Gastrocnemius medialis (tissue), 4 donors: ENCODE measurements around the gene PRPF4. TPM values are rescaled to one million over a fixed set of nuclear protein-coding genes. Genes with fewer than 3 reads are reported as not detected.

ENCODE experiments used
- ATAC-seq, 2 donors: fragments of 150-250 bp; one replicate each; pipeline ENCODE4 v1.9.1; 2016
- DNase-seq, 2 donors: peaks; one replicate each; pipeline ENCODE4 v3.0.0-alpha.2; 2019
- H3K27ac ChIP-seq, 4 donors: fragments of 200-600 bp; sonication (generic); 1 replicate in 1 of 4; 2 replicates in 3 of 4; pipeline ENCODE4 v1.5.1; 2016 to 2018; ENCODE audit warnings: mild to moderate bottlenecking in 2 of 4, moderate library complexity in 1 of 4
- H3K27me3 ChIP-seq, 3 donors: fragments of 200-600 bp; sonication (generic) in 2 of 3; 1 replicate in 1 of 3; 2 replicates in 2 of 3; pipeline versions ENCODE4 v1.5.1 to v1.6.0; 2016 to 2019; ENCODE audit warnings: mild to moderate bottlenecking in 1 of 3, moderate library complexity in 1 of 3
- H3K36me3 ChIP-seq, 2 donors: fragments of 200-600 bp; sonication (generic) in 1 of 2; one replicate each; pipeline ENCODE4 v1.5.1; 2017 to 2018
- H3K4me1 ChIP-seq, 2 donors: fragments of 200-600 bp; sonication (generic) in 1 of 2; one replicate each; pipeline ENCODE4 v1.5.1; 2016 to 2017; ENCODE audit warnings: mild to moderate bottlenecking in 2 of 2
- H3K4me3 ChIP-seq, 4 donors: fragments of 200-600 bp; sonication (generic) in 3 of 4; 1 replicate in 1 of 4; 2 replicates in 3 of 4; pipeline ENCODE4 v1.5.1; 2016 to 2019; ENCODE audit warnings: mild to moderate bottlenecking in 2 of 4
- H3K9me3 ChIP-seq, 3 donors: fragments of 200-600 bp; sonication (generic) in 2 of 3; 1 replicate in 1 of 3; 2 replicates in 2 of 3; pipeline ENCODE4 v1.5.1; 2016 to 2019
- POLR2A ChIP-seq, 2 donors: fragments of 450-650 bp; IDR thresholded peaks; one replicate each; pipeline ENCODE4 v1.6.1; 2017; ENCODE audit warnings: antibody characterized with exemption in 2 of 2, mild to moderate bottlenecking in 2 of 2, moderate library complexity in 2 of 2
- in situ Hi-C, 4 donors: fragments of 200-750 bp; cut with MboI; loops; one replicate each; pipeline versions ENCODE4 v1.15.0 to v1.8.0; 2017; ENCODE audit warnings: low sequenced_read_pairs in 4 of 4
- intact Hi-C: fragments of 100-400 bp; cut with DNase I; formaldehyde crosslinking; loops from one replicate; pipeline ENCODE4 v1.15.1; 2023; ENCODE audit warnings: low total_unique reads
- total RNA-seq, 4 donors: library from RNA; depleted of rRNA; stranded (reverse); fragments of >200 nt; gene quantifications; one replicate each; pipeline versions ENCODE4 v1.1.0 to v1.2.3, GENCODE V29; 2016
- TF ChIP-seq, protein P1 (sequence below), 5 experiments: fragments of 450-650 bp in 3 of 5; fragments of 200-600 bp in 2 of 5; sonication (generic) in 2 of 5; IDR thresholded peaks in 4 of 5; conservative IDR thresholded peaks in 1 of 5; 1 replicate in 4 of 5; 2 replicates in 1 of 5; pipeline ENCODE4 v1.5.1; 2016 to 2019; ENCODE audit warnings: antibody characterized with exemption in 5 of 5, mild to moderate bottlenecking in 3 of 5, moderate library complexity in 3 of 5

The PRPF4 gene
- total RNA-seq, 4 donors from 2014 or later, result 14.0 to 19.6 (median 16.4) TPM

DNA sequence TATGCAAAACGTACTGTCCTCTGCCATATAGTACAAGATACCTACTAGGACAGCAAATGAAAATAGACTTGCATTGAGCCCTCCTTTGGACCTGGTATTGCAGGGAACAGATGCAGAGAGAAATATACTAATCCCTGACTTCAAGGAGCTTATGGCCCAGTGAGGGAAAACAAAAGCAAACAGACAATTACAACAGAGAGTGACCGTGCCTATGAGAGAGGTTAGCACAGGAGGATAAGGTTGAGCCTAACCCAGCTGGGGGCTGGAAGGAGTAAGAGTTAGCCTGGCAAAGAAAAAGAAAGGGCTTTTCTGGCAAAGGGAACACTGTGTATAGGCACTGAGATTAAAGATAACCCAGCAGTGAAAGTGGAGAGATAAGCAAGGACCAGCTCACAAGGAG lies 5.6 kb upstream of the PRPF4 start:
- Histone ChIP-seq H3K4me3 (no peak overlapping the region), H3K27me3 (no peaks in the 10 kb centered on the region), H3K36me3 (peaks cover 0 to 56% of the 10 kb centered on the region in 2 donors), H3K4me1 (peaks cover 6 to 12% of the 10 kb centered on the region in 2 donors), H3K9me3 (no peaks in the 10 kb centered on the region), H3K27ac (no peak overlapping the region)
- ATAC-seq (no peak), DNase-seq (no peak)
- no peak for TF ChIP-seq POLR2A (IDR thresholded peaks at IDR 0.05)
- TF ChIP-seq, protein P1, sequence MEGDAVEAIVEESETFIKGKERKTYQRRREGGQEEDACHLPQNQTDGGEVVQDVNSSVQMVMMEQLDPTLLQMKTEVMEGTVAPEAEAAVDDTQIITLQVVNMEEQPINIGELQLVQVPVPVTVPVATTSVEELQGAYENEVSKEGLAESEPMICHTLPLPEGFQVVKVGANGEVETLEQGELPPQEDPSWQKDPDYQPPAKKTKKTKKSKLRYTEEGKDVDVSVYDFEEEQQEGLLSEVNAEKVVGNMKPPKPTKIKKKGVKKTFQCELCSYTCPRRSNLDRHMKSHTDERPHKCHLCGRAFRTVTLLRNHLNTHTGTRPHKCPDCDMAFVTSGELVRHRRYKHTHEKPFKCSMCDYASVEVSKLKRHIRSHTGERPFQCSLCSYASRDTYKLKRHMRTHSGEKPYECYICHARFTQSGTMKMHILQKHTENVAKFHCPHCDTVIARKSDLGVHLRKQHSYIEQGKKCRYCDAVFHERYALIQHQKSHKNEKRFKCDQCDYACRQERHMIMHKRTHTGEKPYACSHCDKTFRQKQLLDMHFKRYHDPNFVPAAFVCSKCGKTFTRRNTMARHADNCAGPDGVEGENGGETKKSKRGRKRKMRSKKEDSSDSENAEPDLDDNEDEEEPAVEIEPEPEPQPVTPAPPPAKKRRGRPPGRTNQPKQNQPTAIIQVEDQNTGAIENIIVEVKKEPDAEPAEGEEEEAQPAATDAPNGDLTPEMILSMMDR (IDR thresholded peaks at IDR 0.05 in 4 of 5, conservative IDR thresholded peaks at IDR 0.05 in 1 of 5), result no peak
- intact Hi-C loops (loop anchor here (5.0 to 10.0 kb wide), 3 partner anchors 215 to 1785 kb away; partner anchors contain the start of genes ECPAS and ZFP37), in situ Hi-C loops (loop anchor here in 3 of 4 donors (5.0 to 25.0 kb wide), 5 partner anchors 55 to 392 kb away; partner anchors contain the start of gene ALAD (in 2 of the 3))

DNA sequence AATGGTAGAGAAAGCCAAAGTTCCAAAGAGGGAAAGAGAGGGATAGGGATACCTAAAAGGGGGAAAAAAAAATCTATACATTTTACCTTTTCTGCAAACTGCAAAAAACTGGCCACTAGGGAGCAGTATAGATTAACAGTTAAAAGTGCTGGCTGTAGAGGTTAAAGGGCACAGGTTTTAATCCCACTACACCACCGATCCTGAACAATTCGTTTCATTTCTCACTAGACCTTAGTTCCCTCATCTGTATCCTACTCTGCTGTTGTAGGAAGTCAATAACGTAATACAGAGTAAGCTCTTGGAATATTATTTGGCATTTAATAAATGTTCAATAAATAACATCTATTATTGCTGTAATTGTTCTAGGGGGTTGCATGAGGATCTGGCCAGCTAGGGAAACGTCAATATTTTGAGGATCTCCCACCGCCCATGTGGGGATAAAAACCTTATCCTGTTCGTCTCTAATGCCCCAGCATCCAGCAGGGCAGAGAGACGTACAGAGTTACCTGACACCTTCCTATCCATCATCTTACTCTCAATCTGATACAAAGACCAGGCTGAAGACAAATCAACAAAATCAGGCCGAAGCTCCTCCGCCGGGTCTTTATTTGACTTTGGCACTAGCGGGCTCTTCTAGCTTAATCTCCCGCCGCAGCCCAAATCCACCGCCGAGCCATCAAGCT lies 843 bp upstream of the PRPF4 start:
- Histone ChIP-seq H3K4me1 (peaks cover 12 to 22% of the 10 kb centered on the region in 2 donors), H3K4me3 (peak overlapping the region; percentile 63 to 89 (median 82)), H3K36me3 (peaks cover 0 to 63% of the 10 kb centered on the region in 2 donors), H3K27me3 (no peaks in the 10 kb centered on the region), H3K27ac (peak overlapping the region; percentile 84 to 94 (median 93)), H3K9me3 (no peaks in the 10 kb centered on the region)
- DNase-seq (no peak), ATAC-seq (peak; percentile 50 to 57)
- TF ChIP-seq, protein P1 (IDR thresholded peaks at IDR 0.05 in 4 of 5, conservative IDR thresholded peaks at IDR 0.05 in 1 of 5), result peak; percentile 64 to 77 (median 73)
- no peak for TF ChIP-seq POLR2A (IDR thresholded peaks at IDR 0.05)
- in situ Hi-C loops (loop anchor here in 3 of 4 donors (5.0 to 25.0 kb wide), 5 partner anchors 60 to 388 kb away; partner anchors contain the start of gene ALAD (in 2 of the 3)), intact Hi-C loops (loop anchor here (1.0 to 10.0 kb wide), 10 partner anchors 53 to 1790 kb away; partner anchors contain the start of genes ALAD, C9orf43, ECPAS and FKBP15)

DNA sequence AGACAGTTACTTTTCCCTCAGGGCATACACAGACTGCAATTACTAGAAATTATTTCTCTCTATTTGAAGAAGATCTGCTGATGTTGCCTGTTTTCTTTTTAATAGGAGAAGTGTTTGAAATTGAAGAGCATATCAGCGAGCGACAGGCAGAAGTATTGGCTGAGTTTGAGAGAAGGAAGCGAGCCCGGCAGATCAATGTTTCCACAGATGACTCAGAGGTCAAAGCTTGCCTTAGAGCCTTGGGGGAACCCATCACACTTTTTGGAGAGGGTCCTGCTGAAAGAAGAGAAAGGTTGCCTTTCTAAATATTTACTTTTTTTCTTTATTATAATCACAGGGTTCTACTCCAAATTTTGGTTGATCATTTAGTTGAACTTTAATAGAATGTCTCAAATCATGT lies 3.4 kb downstream of the PRPF4 start:
- H3K27me3 ChIP-seq, result no peaks in the 10 kb centered on the region
- peaks cover 6 to 71% of the 10 kb centered on the region in 2 donors for H3K36me3 ChIP-seq
- no peak overlapping the region for H3K27ac ChIP-seq
- in situ Hi-C loops (loop anchor here in 3 of 4 donors (10.0 kb wide), 3 partner anchors 64 to 376 kb away; partner anchors contain the start of gene ALAD (in 2 of the 3)), intact Hi-C loops (loop anchor here (5.0 to 10.0 kb wide), 3 partner anchors 167 to 1794 kb away; partner anchors contain the start of genes ECPAS and ZFP37)
- ATAC-seq, result no peak
- H3K9me3 ChIP-seq, result no peaks in the 10 kb centered on the region
- H3K4me3 ChIP-seq, result no peak overlapping the region
- H3K4me1 ChIP-seq, result peaks cover 12 to 17% of the 10 kb centered on the region in 2 donors
- no peak for DNase-seq
- TF ChIP-seq, protein P1 (IDR thresholded peaks at IDR 0.05 in 4 of 5, conservative IDR thresholded peaks at IDR 0.05 in 1 of 5), result no peak
- no peak for TF ChIP-seq POLR2A (IDR thresholded peaks at IDR 0.05)

DNA sequence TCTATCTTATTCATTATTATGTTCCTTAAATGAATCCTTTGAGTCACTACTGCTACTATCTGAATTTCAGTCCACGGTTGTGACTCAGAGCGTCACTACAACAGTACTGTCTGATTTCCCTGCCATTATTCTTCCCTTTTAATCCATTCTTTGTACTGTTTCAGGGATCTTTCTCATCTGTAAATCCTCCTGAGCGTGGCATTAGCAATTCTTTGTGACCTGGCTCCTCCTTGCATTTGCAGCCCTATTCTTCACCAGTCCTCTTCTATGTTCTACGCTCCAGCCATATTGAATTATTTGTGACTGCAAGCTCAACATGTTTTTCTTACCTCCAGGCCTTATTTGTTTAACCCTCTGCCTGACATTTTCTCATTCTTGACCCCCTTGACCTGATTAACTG lies 5.9 kb downstream of the PRPF4 start:
- Histone ChIP-seq H3K9me3 (no peaks in the 10 kb centered on the region), H3K36me3 (peaks cover 6 to 97% of the 10 kb centered on the region in 2 donors), H3K27ac (no peak overlapping the region), H3K4me1 (peaks cover 3 to 6% of the 10 kb centered on the region in 2 donors), H3K27me3 (no peaks in the 10 kb centered on the region), H3K4me3 (no peak overlapping the region)
- no peak for ATAC-seq
- no peak for TF ChIP-seq POLR2A (IDR thresholded peaks at IDR 0.05)
- TF ChIP-seq, protein P1 (IDR thresholded peaks at IDR 0.05 in 4 of 5, conservative IDR thresholded peaks at IDR 0.05 in 1 of 5), result no peak
- intact Hi-C loops (no loop called here), in situ Hi-C loops (no loop called here)
- no peak for DNase-seq
